ENCODE data around the gene DCBLD1. TPM values are rescaled to one million over a fixed set of nuclear protein-coding genes. Genes with fewer than 3 reads are reported as not detected.

DCBLD1 gene
- total RNA-seq: 7.4 TPM

GRCh38 chr6:117482240-117483003, at the start of gene DCBLD1:
Gene DCBLD1 (plus strand): TSS chr6:117482674. CDS start chr6:117482782, 108 bp downstream.

Other genes with a start within 250 kb of the DCBLD1 start
- 2.8 TPM for gene VGLL2, start 217.1 kb upstream of the DCBLD1 start, total RNA-seq
- not detected for gene ROS1, start 56.7 kb upstream of the DCBLD1 start, total RNA-seq
- 78.6 TPM for gene GOPC, start 119.8 kb downstream of the DCBLD1 start, total RNA-seq
- gene NUS1, start 192.8 kb downstream of the DCBLD1 start, total RNA-seq: 27.1 TPM